ENCODE data around the gene CLDN6. TPM values are rescaled to one million over a fixed set of nuclear protein-coding genes. Genes with fewer than 3 reads are reported as not detected.

The CLDN6 gene
- total and polyA plus RNA-seq, 2 of the 13 experiments (the other 11 are each of a cell fraction or from before 2014, with no cell fraction given), result 5.9 to 7.6 TPM

- TF ChIP-seq KMT2B (CRISPR knock-in tag; IDR thresholded peaks at IDR 0.05) (no peak; the same call in 1 of the 2 replicates), ZNF558 (CRISPR knock-in tag; IDR thresholded peaks at IDR 0.05; ENCODE audit: borderline replicate concordance) (peak; percentile 69; the same call in 1 of the 2 replicates), SMARCE1 (IDR thresholded peaks at IDR 0.05; ENCODE audit: borderline replicate concordance) (no peak), CEBPG (CRISPR knock-in tag; IDR thresholded peaks at IDR 0.05) (no peak), HNF4A (CRISPR knock-in tag; IDR thresholded peaks at IDR 0.05) (no peak), ZNF354B (CRISPR knock-in tag; IDR thresholded peaks at IDR 0.05) (no peak), NFIB (CRISPR knock-in tag; IDR thresholded peaks at IDR 0.05; ENCODE audit: borderline replicate concordance) (no peak), ZNF446 (CRISPR knock-in tag; IDR thresholded peaks at IDR 0.05) (no peak; the same call in 1 of the 2 replicates), ATM (IDR thresholded peaks at IDR 0.05; ENCODE audit: borderline replicate concordance) (no peak), RBFOX2 (IDR thresholded peaks at IDR 0.05; ENCODE audit: low read depth, low read length) (peak; percentile 98), TCF7 (IDR thresholded peaks at IDR 0.05; ENCODE audit: low read depth) (no peak), ATF4 (CRISPR knock-in tag; IDR thresholded peaks at IDR 0.05) (no peak), ZNF451 (CRISPR knock-in tag; IDR thresholded peaks at IDR 0.05) (0 out of 2 replicates have a peak, but pooled peaks have one; percentile 34), HNF1A (IDR thresholded peaks at IDR 0.05; ENCODE audit: low read depth) (no peak), HNF1A (CRISPR knock-in tag; IDR thresholded peaks at IDR 0.05; ENCODE audit: borderline replicate concordance) (peak; percentile 37; the same call in 1 of the 2 replicates), DR1 (CRISPR knock-in tag; IDR thresholded peaks at IDR 0.05) (peak; percentile 38; the same call in 1 of the 2 replicates), THAP11 (CRISPR knock-in tag; IDR thresholded peaks at IDR 0.05) (peak; percentile 47), ZNF460 (CRISPR knock-in tag; IDR thresholded peaks at IDR 0.05; ENCODE audit: borderline replicate concordance) (no peak), ZNF616 (CRISPR knock-in tag; IDR thresholded peaks at IDR 0.05; ENCODE audit: low read depth) (peak; percentile 77), MZF1 (CRISPR knock-in tag; IDR thresholded peaks at IDR 0.05; ENCODE audit: borderline replicate concordance) (no peak), ZNF501 (CRISPR knock-in tag; IDR thresholded peaks at IDR 0.05) (peak; percentile 53; the same call in 1 of the 2 replicates), ZBTB10 (CRISPR knock-in tag; IDR thresholded peaks at IDR 0.05; ENCODE audit: borderline replicate concordance) (no peak)
Observed at GRCh38 chr16:2980227-2981176, 37.5 kb downstream of the CLDN6 start, which contains the start of gene PKMYT1 (continued).
